Hematopoietic multipotent progenitor cell (in vitro differentiated cells): Measurements from ENCODE around the gene PARP6. TPM values are rescaled to one million over a fixed set of nuclear protein-coding genes. Genes with fewer than 3 reads are reported as not detected.

Experiments used
- DNase-seq, 3 donors: peaks; one replicate each; pipeline ENCODE4 v3.0.0-alpha.2; 2011 to 2015; ENCODE audit warnings: low read depth in 2 of 3, low spot score in 2 of 3
- total RNA-seq: library from RNA; depleted of rRNA; stranded (reverse); fragments of >200 nt; gene quantifications from one replicate; pipeline ENCODE4 v1.2.3, GENCODE V29; 2012

Gene PARP6, protein sequence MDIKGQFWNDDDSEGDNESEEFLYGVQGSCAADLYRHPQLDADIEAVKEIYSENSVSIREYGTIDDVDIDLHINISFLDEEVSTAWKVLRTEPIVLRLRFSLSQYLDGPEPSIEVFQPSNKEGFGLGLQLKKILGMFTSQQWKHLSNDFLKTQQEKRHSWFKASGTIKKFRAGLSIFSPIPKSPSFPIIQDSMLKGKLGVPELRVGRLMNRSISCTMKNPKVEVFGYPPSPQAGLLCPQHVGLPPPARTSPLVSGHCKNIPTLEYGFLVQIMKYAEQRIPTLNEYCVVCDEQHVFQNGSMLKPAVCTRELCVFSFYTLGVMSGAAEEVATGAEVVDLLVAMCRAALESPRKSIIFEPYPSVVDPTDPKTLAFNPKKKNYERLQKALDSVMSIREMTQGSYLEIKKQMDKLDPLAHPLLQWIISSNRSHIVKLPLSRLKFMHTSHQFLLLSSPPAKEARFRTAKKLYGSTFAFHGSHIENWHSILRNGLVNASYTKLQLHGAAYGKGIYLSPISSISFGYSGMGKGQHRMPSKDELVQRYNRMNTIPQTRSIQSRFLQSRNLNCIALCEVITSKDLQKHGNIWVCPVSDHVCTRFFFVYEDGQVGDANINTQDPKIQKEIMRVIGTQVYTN
- 39.6 TPM for total RNA-seq

DNA sequence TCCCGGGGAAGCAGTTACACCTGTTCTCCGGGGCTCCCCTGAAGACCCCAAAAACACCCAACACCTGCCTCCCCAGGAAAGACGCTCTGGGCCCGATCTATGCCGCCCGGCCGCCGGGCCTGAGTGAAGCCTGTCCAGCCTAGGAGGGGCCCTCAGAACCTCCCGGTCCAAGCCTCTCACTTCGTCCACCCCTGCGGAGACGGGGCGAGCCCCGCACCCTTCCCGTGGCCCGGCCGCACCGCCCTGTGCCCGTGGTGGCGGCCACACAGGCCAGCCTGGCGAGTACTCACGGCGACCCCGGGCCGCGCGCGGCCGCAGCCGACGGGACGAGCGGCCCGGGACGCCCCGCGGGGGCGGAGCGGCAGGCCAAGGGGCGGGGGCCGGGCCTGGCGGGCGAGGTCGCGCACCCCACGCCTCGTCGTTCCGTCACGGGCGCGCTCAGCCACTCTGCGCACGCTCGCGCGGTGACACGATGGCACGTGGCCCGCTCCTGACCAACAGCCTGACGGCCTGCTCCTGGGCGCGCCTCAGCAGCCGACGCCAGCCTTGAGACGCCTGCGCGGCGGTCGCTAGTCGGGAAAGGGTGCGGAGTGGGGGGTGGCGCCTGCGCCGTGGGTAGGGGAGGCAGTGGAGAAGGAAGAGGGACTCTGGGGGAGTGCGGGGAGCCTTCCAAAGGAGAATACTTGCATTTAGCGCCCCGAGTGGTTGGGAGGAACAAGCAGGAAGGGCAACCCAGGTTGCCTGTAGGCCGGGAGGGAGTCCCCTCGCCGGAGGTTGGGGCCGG is at the start of gene PARP6:
TSS of gene PARP6 (minus strand) at position 342 of the 784 bp plus-strand sequence. CDS start 5,077 bp downstream, outside the sequence.
- DNase-seq = peak; percentile 96 to 99 (median 99)

DNA sequence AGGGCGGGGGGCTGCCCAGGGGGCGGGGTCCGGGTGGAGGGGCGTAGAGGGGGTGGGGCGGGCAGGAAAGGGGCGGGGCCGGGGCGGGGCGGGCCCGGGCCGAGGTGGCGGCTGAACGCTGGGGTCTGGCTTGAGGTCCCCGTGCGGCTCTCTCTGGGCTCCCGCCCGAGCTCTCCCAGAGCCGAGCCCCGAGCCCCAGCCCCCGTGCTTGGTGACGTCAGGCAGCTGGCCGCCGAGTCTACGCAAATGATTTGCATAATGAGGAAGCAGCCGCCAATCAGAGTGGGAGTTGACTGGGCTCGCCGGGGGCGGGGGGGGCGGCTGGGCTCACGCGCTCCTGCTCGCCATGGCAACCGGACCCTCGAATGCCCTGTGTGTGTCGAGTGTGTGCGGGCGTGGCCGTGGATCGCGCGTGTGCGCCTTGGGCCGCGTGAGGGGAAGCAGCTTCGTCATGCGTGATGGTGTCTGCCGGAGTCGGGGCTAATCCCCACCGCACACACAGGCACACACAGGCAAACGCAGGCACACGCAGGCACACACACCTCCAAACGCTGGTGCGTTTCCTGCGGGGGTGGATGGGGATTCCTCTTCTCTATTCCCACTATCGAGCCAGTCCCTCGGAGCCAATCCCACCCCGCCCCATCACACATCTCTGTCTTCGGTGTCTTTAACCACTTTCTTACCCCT is 47.8 kb upstream of the PARP6 start, which contains the start of gene CELF6:
TSS of gene CELF6 (minus strand) at position 173 of the 687 bp plus-strand sequence. CDS start 283 bp downstream, outside the sequence.
- DNase-seq = peak; percentile 48 to 90 (median 89)

DNA sequence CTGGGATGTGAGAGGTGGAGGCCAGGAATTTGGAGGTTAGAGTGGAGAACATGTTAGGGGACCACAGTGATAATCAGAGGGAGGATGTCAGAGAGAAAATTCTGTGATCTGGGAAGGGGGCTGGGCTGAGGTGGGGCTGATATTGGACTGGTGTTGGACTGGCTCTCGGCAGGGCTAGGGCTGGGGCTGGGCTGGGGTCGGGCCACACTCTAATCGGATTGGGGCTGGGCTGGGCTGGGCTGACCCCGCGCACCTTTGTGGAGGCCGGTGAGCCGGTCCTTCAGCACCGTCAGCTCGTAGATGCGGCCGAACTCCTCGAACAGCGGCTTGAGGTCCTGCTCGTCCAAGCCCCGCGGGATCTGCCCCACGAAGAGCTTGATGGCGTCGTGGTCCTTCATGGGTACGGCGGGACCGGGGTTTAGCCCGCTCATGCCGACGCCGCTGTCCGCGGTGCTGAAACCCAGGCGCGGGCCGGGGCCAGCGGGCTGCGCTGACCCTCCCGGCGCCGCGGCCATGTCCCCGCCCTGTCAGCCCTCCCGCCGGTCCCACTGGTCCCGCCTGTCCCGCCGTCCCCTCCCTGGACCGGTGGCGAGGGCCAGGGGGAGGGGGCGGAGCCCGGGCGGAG is 47.1 kb upstream of the PARP6 start:
- DNase-seq = peak; percentile 35 to 66 (median 62)

DNA sequence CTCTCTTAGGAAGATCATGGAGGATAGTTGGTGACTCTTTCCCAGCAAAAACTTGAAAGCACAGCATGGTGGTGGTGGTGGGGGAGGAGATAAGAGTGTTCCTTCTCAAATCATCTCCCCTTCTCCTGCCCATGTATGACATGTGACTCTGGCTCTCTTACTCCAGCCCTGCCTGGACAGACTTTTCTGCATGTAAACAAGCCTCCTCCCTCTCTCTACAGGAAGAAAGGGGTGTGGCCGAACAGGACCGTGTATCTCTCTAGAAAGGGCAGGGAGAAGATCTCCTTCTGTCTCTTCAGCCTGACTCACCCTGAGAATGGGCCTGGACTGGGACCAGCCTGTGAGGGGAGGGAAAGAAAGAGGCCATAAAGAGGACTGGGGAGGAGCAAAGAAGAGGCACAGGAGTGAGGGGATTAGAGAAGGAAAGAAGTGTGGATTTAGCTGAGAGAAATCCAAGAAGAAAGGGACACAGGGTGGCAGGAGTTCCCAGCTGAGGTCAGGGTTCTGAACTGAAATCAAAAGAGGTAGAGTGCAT is 46.1 kb upstream of the PARP6 start:
- DNase-seq = no peak

DNA sequence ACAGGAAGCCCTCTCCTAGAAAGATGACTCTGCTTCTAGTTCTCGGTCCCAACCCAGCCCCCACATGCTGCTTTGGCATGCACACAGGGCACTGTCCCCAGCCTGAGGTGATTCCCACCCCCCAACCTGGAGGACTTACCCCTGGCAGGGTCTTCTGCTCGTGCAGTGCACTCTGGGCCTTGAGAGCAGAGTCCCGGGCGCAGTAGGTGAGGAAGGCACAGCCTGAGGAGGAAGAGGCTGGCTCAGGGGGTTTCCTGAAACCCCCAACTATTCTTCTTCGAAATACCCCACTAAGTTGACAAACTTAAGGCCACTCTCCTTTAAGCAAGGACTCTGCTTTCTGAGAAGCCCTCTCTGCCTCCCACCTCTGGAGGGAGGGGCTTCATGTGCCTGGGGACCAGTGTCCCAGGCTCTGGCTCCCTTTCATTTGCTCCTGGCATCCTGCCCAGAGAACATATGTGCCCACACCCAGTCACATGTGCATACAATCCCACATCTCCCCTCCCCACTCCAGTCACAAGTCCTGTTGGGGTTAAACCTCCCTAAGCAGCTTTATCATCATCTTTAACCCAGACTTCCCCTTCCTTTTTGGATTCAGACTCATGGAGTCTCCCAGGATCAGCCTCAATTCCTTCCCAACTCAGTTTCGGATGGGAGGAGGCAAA is 43.5 kb upstream of the PARP6 start:
- DNase-seq = no peak

DNA sequence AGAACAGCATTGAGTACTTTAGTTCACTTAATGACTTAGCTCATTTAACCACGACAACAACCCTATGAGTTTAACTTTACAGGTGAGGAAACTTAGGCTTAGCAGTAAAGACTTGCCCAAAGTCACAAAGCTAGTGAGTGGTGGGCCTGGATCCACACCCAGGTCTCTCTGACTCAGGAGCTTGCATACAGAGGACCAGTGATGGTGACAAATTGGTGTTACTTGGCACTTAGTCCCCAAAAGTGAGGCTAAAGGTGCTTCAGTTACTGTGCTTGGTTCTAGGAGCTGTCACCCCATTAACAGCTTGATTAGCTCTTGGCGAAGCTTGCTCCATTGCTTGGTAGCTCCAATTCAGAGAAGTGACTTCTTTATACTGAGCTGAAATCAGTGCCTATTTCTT is 41.5 kb upstream of the PARP6 start:
- no peak for DNase-seq

DNA sequence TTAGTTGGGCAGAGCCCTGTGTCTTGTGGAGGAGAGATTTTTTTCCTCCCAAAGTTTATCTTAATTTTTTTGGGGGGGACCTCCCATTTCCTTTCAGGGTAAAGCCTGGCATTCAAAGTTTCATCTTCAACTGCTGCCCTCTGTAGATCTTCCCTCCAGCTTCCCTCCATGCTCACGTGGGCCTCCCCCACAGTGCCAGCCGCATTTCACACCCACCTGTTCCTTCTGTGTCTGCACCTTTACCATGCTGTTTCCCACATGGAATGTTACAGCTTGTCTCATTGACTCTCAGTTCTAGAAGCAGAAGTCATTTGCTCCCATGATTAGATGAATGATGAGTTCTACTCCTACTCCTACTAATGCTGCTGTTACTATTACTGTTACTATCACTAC is 41.1 kb upstream of the PARP6 start:
- DNase-seq = no peak

DNA sequence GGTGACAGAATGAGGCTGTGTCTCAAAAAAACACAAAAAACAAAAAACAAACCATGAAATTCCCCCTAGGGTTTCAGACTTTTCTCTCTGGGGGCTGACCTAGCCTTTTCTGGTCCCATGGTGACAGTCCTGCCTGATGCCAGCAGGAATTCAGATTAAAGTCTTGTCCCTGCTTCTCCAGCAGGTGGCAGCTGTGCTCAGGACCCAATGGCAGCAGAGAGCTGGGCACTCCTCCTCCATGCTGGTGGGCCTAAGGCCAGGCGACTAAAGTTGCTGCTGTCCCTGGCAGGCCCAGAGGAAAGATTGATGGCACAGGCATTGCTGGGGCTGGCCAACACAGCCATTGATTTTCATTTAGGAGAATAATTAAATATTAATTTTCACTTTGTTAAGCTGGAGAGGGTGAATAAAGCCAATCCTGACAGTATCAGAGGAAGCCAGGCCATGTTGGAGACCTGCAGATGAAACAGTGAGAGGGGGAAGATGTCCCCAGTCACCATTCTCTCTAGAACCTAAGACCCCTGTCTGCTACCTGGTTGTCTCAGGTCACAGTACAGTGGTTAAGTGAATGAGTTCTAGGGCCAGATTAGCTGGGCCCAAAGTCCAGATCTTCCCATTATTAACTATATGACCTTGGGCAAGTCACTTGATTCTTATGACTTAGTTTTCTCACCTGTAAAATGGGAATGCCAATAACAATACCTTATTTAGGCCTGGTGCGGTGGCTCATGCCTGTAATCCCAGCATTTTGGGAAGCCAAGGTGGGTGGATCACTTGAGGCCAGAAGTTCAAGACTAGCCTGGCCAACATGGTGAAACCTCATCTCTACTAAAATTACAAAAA is 40.5 kb upstream of the PARP6 start:
- DNase-seq = peak in 2 of 3 donors; percentile 63 to 75

DNA sequence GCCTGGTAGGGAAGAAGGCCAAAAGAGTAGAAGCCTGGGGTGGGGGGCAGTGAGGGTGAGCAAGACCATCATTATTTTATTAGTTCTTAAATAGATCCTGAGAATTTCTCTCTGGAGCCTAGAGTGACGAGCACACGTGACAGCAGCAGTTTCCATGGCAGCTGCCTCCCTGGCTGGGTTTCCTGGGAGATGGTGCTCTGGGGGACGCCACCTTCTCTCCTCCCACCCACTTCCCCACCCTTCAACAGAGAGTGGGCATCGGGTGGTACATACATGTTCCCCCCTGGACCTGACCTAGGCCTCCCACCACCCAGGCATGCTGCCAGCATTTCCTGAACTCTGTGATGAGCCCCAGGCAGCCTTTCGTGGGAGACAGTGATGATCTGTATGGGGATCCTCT is 34.7 kb upstream of the PARP6 start:
- no peak for DNase-seq

DNA sequence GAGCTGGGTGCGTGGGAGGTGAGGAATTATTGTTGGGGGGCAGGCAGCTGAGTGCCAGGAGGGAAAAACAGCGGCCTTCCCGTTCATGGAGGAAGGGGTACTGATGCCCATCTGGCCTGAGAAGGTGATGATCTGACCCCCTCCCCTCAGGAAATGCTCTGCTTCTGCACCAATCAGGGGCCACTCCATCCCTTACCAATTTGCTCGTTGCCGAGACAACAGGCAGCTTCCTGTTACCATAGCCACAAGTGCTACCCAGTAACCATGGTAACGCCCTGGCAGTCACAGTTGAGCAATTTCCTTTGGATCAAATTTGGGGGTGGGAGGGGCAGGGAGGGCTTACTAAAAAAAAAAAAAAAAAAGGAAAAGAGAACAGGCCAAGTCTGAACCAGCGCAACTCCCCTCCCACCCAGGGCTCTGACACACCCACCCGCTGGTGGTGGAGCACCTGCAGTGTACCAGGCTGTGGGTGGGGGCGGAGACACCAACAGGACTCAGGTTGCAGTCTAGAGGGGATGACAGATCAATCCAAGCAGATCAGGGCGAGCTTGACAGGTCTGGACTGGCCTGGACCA is 33.9 kb upstream of the PARP6 start:
- DNase-seq = peak in 2 of 3 donors; percentile 84 to 86

DNA sequence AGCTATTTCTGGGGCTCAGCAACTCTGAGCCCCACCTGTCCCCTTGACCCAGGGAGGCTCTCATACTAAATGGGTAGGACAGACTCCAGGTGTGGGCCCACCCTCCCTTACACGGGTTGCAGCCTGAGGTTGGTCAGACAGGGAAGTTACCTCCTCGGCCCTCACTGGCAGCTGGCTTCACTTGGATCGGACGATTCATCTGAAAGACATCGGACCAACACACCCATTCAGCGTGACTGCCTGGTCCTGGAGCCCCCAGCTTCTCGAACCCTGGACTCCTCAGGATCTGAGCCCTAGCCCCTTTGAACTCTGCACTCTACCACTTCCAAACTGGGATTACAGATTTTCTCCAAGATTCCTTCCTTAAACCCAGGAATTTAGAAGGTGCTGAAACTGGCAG is 32.2 kb upstream of the PARP6 start:
- no peak for DNase-seq

DNA sequence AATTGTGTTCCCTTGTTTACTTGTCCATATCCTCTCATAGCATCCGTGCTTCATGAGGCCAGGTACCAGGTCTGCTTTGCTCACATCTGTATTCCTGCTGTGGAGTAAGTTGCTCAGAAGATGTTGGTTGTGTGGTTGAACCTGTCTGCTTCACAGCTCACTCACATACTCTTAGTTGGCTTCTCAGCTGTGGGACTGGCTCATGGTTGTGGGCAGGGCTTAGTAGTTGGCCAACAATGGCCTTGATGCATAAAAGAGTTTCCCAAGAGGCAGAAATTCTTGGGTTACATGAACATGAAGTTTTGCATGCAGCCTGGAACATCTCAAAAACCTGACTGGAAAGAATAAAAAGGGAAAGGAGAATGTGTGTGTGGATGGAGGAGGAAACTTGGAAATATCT is 30.6 kb upstream of the PARP6 start:
- no peak for DNase-seq

DNA sequence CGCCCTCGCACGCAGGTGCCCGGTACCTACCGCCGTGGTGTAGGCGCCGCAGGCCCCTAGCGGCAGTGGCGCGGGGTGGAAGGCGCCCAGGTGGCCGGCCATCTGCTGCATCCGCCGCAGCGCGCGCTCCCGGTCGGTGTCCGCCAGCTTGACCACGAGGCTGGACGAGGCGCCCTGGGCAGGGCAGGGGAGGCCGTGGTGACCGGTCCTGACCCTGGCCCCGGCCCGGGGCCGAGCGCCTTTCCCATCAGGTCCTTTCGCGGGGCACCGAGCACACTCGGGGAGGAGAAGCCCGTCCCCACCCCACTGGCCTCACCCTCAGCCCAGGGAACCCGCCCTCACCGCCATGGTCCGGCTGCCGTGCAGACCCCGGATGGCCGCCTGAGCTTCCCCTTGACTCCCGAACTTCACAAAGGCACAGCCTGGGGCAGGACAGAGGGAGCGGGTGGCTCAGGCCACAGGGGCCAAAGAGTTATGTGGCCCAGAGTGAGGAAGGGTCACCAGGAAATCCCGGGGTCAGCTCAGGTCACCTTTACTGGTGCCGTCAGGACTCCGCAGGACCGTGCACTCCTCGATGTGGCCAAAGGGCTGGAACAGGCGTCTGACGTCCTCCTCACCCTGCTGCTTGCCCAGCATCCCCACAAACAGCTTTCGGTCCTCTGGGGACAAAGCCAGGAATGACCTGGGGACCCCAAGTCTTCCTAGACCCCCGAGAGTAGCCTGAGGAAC is 17.4 kb upstream of the PARP6 start:
- no peak for DNase-seq

DNA sequence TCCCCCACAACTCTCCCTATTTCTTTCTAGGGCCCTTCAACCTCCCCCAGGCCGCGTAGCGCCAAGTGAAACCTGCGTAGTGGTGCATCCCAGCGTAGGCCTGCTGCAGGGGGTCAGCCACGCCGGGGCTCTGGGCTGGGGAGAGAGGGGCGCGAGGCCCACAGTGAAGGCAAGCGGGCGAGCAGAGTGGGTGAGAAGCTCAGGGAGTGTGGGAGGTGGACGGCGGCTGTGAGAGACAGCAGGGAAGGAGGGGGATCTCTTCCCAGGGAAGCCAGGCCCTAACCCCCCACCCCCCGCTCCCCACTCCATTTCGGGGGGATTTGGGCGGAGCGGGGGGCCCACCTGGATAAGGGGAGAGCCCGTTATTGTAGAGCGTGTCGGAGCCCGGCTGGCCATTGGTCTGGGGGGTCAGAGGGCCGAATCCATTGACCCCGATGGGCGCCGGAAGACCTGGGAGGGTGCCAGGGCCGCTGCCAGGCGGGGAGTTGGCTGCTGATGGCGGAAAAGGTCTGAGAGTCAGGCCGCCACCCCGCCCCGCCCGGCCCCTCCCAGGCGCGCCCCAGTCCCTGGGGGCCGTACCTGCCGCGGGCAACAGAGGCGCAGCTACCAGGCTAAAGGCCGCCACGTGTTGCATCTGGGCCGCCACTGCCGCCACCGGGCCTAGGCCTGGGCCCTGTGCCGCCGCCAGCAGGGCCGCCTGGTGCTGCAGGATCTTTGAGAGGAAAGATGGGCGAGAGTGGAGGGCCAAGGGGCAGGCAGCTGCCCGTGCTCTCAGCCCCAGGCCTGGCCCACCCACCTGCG is 16.6 kb upstream of the PARP6 start:
- DNase-seq = no peak

DNA sequence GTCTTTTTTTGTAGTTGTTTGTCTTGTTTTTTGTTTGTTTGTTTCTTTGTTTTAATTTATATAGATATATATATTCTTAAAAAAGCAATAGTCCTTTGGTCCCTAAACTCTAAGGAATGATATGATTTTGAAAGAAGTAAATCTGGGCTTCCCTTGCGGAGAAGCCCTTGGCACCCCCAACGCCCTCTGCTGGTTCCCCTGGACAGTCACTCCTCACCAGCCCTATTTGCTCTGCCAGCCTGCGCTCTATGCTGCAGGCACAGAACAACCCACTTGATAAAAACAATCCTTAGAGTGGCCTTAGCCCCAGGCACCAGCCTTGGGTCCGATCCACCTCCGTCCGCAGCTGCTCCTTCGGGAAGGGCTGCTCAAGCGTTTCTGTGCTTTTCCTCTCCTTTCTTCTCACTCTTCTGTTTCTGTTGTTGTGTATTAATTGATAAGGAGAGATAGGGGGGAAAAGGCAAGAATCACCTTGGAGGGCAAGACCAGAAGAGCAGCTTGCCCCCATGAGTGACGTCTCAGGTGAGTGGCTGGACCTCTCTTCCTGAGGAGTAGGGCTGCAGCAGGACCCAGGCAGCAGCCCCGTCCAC is 13.7 kb upstream of the PARP6 start:
- DNase-seq = peak in 2 of 3 donors; percentile 45 to 68

DNA sequence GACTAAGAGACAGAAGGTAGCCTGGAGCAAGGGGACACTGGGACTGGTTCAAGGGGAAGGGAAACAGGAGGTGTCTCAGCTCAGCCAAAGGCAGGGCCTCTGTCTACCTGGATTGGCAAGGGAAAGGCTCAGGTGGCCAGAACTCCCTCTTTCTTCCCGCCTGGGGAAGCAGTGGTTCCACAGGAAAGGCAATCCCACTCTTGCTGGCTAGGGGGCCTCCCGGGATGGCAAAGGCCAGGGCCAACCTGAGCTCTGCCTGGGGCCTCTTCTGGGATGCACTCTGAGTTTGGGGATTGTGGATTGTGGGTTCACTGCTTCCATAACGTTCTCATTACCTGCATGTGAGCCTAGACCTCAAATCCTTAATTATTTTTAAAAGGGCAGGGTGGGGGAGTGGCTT is 13.0 kb upstream of the PARP6 start:
- DNase-seq = no peak
